H9 (cell line): Measurements from ENCODE around the gene MOAP1. TPM values are rescaled to one million over a fixed set of nuclear protein-coding genes. Genes with fewer than 3 reads are reported as not detected.
"Not testable (repeated sequence)": the region's sequence is repeated elsewhere in the genome, so short reads cannot be mapped to it uniquely, and the experiment has no call there.

Experiments used
- DNase-seq: peaks from one replicate; pipeline ENCODE4 v3.0.0-alpha.2; 2017
- H2AFZ ChIP-seq: one replicate; pipeline ENCODE4 v1.6.1; 2013; ENCODE audit warnings: mild to moderate bottlenecking, low read length, control low read depth, moderate library complexity
- H2AK5ac ChIP-seq: 2 replicates; pipeline ENCODE4 v1.6.1; 2013; ENCODE audit warnings: low read length, control low read depth, mixed read lengths; ENCODE audit not compliant: insufficient read length
- H2BK120ac ChIP-seq: one replicate; pipeline ENCODE4 v1.6.1; 2013; ENCODE audit warnings: low read depth, mild to moderate bottlenecking, low read length, control low read depth, inconsistent platforms; ENCODE audit not compliant: poor library complexity, severe bottlenecking
- H2BK12ac ChIP-seq: 2 replicates; pipeline ENCODE4 v1.6.1; 2013; ENCODE audit warnings: low read length, control low read depth, mixed read lengths, low read depth; ENCODE audit not compliant: insufficient read length
- H2BK15ac ChIP-seq: 2 replicates; pipeline ENCODE4 v1.6.1; 2013; ENCODE audit warnings: low read depth, low read length, control low read depth
- H2BK20ac ChIP-seq: one replicate; pipeline ENCODE4 v1.6.1; 2013; ENCODE audit warnings: low read depth, mild to moderate bottlenecking, low read length, control low read depth, inconsistent platforms; ENCODE audit not compliant: poor library complexity, severe bottlenecking
- H2BK5ac ChIP-seq: 2 replicates; pipeline ENCODE4 v1.6.1; 2013; ENCODE audit warnings: low read length, control low read depth, mixed read lengths; ENCODE audit not compliant: insufficient read length
- H3K14ac ChIP-seq: 2 replicates; pipeline ENCODE4 v1.6.1; 2013; ENCODE audit warnings: low read length, control low read depth; ENCODE audit not compliant: insufficient read depth
- H3K18ac ChIP-seq: 2 replicates; pipeline ENCODE4 v1.6.1; 2013; ENCODE audit warnings: low read depth, mild to moderate bottlenecking, mixed read lengths, low read length, control low read depth; ENCODE audit not compliant: insufficient read length
- H3K23ac ChIP-seq: 2 replicates; pipeline ENCODE4 v1.6.1; 2013; ENCODE audit warnings: low read length, control low read depth, mixed read lengths, low read depth; ENCODE audit not compliant: insufficient read length
- H3K23me2 ChIP-seq: 2 replicates; pipeline ENCODE4 v1.6.1; 2013; ENCODE audit warnings: low read depth, mild to moderate bottlenecking, mixed read lengths, low read length, control low read depth; ENCODE audit not compliant: insufficient read length, poor library complexity, severe bottlenecking
- H3K27ac ChIP-seq: 2 replicates; pipeline ENCODE4 v1.5.1; 2013; ENCODE audit warnings: low read length, control low read depth, mixed read lengths, low read depth; ENCODE audit not compliant: insufficient read length
- H3K27me3 ChIP-seq: 2 replicates; pipeline ENCODE4 v1.6.1; 2013; ENCODE audit warnings: low read length, control low read depth, inconsistent platforms; ENCODE audit not compliant: insufficient read depth
- H3K4ac ChIP-seq: 2 replicates; pipeline ENCODE4 v1.6.1; 2013; ENCODE audit warnings: low read depth, mild to moderate bottlenecking, control low read depth, inconsistent platforms, low read length, moderate library complexity
- H3K4me1 ChIP-seq: 2 replicates; pipeline ENCODE4 v1.6.1; 2013; ENCODE audit warnings: low read length, control low read depth, inconsistent platforms; ENCODE audit not compliant: insufficient read depth
- H3K4me2 ChIP-seq: 2 replicates; pipeline ENCODE4 v1.6.1; 2013; ENCODE audit warnings: low read length, control low read depth, mixed read lengths; ENCODE audit not compliant: insufficient read length, insufficient read depth
- H3K56ac ChIP-seq: 2 replicates; pipeline ENCODE4 v1.6.1; 2013; ENCODE audit warnings: low read depth, mild to moderate bottlenecking, mixed read lengths, low read length, control low read depth; ENCODE audit not compliant: insufficient read length
- H3K79me1 ChIP-seq: 2 replicates; pipeline ENCODE4 v1.6.1; 2013; ENCODE audit warnings: low read depth, mild to moderate bottlenecking, moderate library complexity, low read length, control low read depth, inconsistent platforms; ENCODE audit not compliant: insufficient read depth, poor library complexity, severe bottlenecking
- H3K79me2 ChIP-seq: 2 replicates; pipeline ENCODE4 v1.6.1; 2013; ENCODE audit warnings: low read length, control low read depth, inconsistent platforms; ENCODE audit not compliant: insufficient read depth
- H3K9ac ChIP-seq: 2 replicates; pipeline ENCODE4 v1.6.1; 2013; ENCODE audit warnings: low read length, control low read depth, mixed read lengths; ENCODE audit not compliant: insufficient read length; ENCODE audit errors: extremely low read depth
- H3K9me3 ChIP-seq: one replicate; pipeline ENCODE4 v1.6.1; 2013; ENCODE audit warnings: low read depth, low read length, inconsistent platforms; ENCODE audit not compliant: control insufficient read depth
- H3T11ph ChIP-seq: one replicate; pipeline ENCODE4 v1.6.1; 2013; ENCODE audit warnings: mild to moderate bottlenecking, low read length, control low read depth, inconsistent platforms
- H4K20me1 ChIP-seq: one replicate; pipeline ENCODE4 v1.6.1; 2013; ENCODE audit not compliant: control insufficient read depth, insufficient read length, insufficient read depth
- H4K5ac ChIP-seq: 2 replicates; pipeline ENCODE4 v1.6.1; 2013; ENCODE audit warnings: low read depth, mild to moderate bottlenecking, mixed read lengths, low read length, control low read depth; ENCODE audit not compliant: insufficient read length
- H4K8ac ChIP-seq: replicated peaks from 2 replicates; pipeline ENCODE4 v1.6.1; 2013; ENCODE audit warnings: low read length, control low read depth, mixed read lengths, low read depth; ENCODE audit not compliant: insufficient read length
- H4K91ac ChIP-seq: 2 replicates; pipeline ENCODE4 v1.6.1; 2013; ENCODE audit warnings: low read depth, mild to moderate bottlenecking, moderate library complexity, mixed read lengths, low read length, control low read depth; ENCODE audit not compliant: insufficient read length
- H3K27ac Mint-ChIP-seq, 3 experiments: 2 replicates in 2 of 3; 3 replicates in 1 of 3; pipeline ENCODE4 v1.8.0; 2020 to 2021; ENCODE audit warnings: mixed read lengths in 3 of 3, mild to moderate bottlenecking in 1 of 3, moderate library complexity in 1 of 3
- H3K27me3 Mint-ChIP-seq: 2 replicates; pipeline ENCODE4 v1.8.0; 2021; ENCODE audit warnings: low read depth, mild to moderate bottlenecking, moderate library complexity, mixed read lengths
- H3K36me3 Mint-ChIP-seq, 3 experiments: 2 replicates in 2 of 3; 3 replicates in 1 of 3; pipeline ENCODE4 v1.8.0; 2020 to 2021; ENCODE audit warnings: low read depth in 3 of 3, mixed read lengths in 3 of 3; ENCODE audit not compliant: insufficient read depth in 1 of 3
- H3K4me1 Mint-ChIP-seq, 2 experiments: 2 replicates each; pipeline ENCODE4 v1.8.0; 2020; ENCODE audit warnings: mixed read lengths in 2 of 2
- H3K4me3 Mint-ChIP-seq, 2 experiments: 2 replicates in 1 of 2; 3 replicates in 1 of 2; pipeline ENCODE4 v1.8.0; 2020 to 2021; ENCODE audit warnings: mild to moderate bottlenecking in 2 of 2, mixed read lengths in 2 of 2, moderate library complexity in 1 of 2
- H3K9me3 Mint-ChIP-seq, 2 experiments: 2 replicates in 1 of 2; 3 replicates in 1 of 2; pipeline ENCODE4 v1.8.0; 2020; ENCODE audit warnings: mild to moderate bottlenecking in 2 of 2, mixed read lengths in 2 of 2, moderate library complexity in 1 of 2
- CTCF ChIP-seq: fragments of 200-600 bp; sonication (generic); conservative IDR thresholded peaks from 3 replicates; pipeline ENCODE4 v1.8.0; 2021; ENCODE audit warnings: antibody characterized with exemption, mild to moderate bottlenecking
- WGBS: extraction: QIAGEN DNeasy Blood & Tissue Kit; methylation state at CpG from one replicate; pipeline ENCODE4 v1.1.7; 2013; ENCODE audit warnings: missing lambda C conversion rate, low lambda C conversion rate, mixed read lengths; ENCODE audit not compliant: insufficient read length; ENCODE audit errors: extremely low coverage; 5-methylcytosine and 5-hydroxymethylcytosine counted together
- total RNA-seq: library from RNA; stranded (reverse); gene quantifications from 2 replicates; pipeline ENCODE4 v1.2.1, GENCODE V29; 2021

Gene MOAP1
- total RNA-seq, 1 experiment from 2014 or later: 13.6 TPM

GRCh38 chr14:93175492-93175891, 9.2 kb downstream of the MOAP1 start:
- Mint-ChIP-seq H3K4me3 (peak overlapping the region in 1 of 2 experiments; percentile 36; a peak in 1 of 5 replicates), H3K36me3 (no peaks in the 10 kb centered on the region), H3K27ac (no peak overlapping the region; a peak in 1 of 7 replicates), H3K4me1 (no peaks in the 10 kb centered on the region), H3K9me3 (no peaks in the 10 kb centered on the region), H3K27me3 (no peaks in the 10 kb centered on the region)
- no peaks in the 10 kb centered on the region for H3K23me2 ChIP-seq
- no peak overlapping the region for H3K9ac ChIP-seq
- no peak for TF ChIP-seq CTCF
- H2BK120ac ChIP-seq: no peak overlapping the region
- H2BK15ac ChIP-seq: no peak overlapping the region
- H4K5ac ChIP-seq: no peak overlapping the region
- no CpG with 5 or more reads among the region's 6 CpGs for WGBS
- no peaks in the 10 kb centered on the region for H3K9me3 ChIP-seq
- H2AFZ ChIP-seq: no peak overlapping the region
- H4K91ac ChIP-seq: no peak overlapping the region
- no peak overlapping the region for H4K8ac ChIP-seq
- no peak overlapping the region for H3K14ac ChIP-seq
- no peaks in the 10 kb centered on the region for H4K20me1 ChIP-seq
- no peak overlapping the region for H3K23ac ChIP-seq
- no peaks in the 10 kb centered on the region for H3K79me2 ChIP-seq
- H3T11ph ChIP-seq: no peak overlapping the region
- H2BK5ac ChIP-seq: no peak overlapping the region
- H2AK5ac ChIP-seq: no peak overlapping the region
- H3K18ac ChIP-seq: no peak overlapping the region
- no peak overlapping the region for H3K56ac ChIP-seq
- H3K27ac ChIP-seq: no peak overlapping the region
- H3K4me2 ChIP-seq: no peak overlapping the region
- DNase-seq: no peak
- no peaks in the 10 kb centered on the region for H3K4me1 ChIP-seq
- H3K4ac ChIP-seq: no peak overlapping the region
- H3K79me1 ChIP-seq: no peaks in the 10 kb centered on the region
- H3K27me3 ChIP-seq: no peaks in the 10 kb centered on the region
- no peak overlapping the region for H2BK20ac ChIP-seq
- H2BK12ac ChIP-seq: no peak overlapping the region

GRCh38 chr14:93174731-93175130, 10.0 kb downstream of the MOAP1 start:
- not testable (repeated sequence) for H3K9ac ChIP-seq, H2BK5ac ChIP-seq, H3K56ac ChIP-seq, H3K4ac ChIP-seq, H3K27ac Mint-ChIP-seq, H2BK20ac ChIP-seq, H3K4me2 ChIP-seq, H4K20me1 ChIP-seq, H3K4me3 Mint-ChIP-seq, H3K14ac ChIP-seq, H4K8ac ChIP-seq, H3K4me1 ChIP-seq, H3K9me3 Mint-ChIP-seq, H3K23me2 ChIP-seq, H2BK15ac ChIP-seq, H3K27ac ChIP-seq, H2BK120ac ChIP-seq, H3K27me3 Mint-ChIP-seq, H2AK5ac ChIP-seq, H3K23ac ChIP-seq, H4K91ac ChIP-seq, H3K79me2 ChIP-seq, H3K79me1 ChIP-seq, H2AFZ ChIP-seq, H3K36me3 Mint-ChIP-seq, H3K27me3 ChIP-seq, H3K4me1 Mint-ChIP-seq, H3K9me3 ChIP-seq, H3K18ac ChIP-seq, DNase-seq, H3T11ph ChIP-seq, H4K5ac ChIP-seq, H2BK12ac ChIP-seq
- WGBS: no CpG with 5 or more reads among the region's 5 CpGs
